ENCODE results near the gene CLEC4E. TPM values are rescaled to one million over a fixed set of nuclear protein-coding genes. Genes with fewer than 3 reads are reported as not detected.
"Not testable (repeated sequence)": the region's sequence is repeated elsewhere in the genome, so short reads cannot be mapped to it uniquely, and the experiment has no call there.

Gene CLEC4E
- total and polyA plus RNA-seq, 2 of the 13 experiments (the other 11 are each of a cell fraction or from before 2014, with no cell fraction given) = not detected

- in situ Hi-C loops (cut with HindIII; ENCODE audit: extremely low pct_ligation_motif_present, low pct_unique_long_range_greater_than_20kb) = loop anchor here (10.0 kb wide), 1 partner anchor 63 kb away; no protein-coding TSS in a partner anchor
- H3K9me3 ChIP-seq (ENCODE audit: low read length) = peaks cover 9% of the 10 kb centered on the region; the same call in 1 of the 2 replicates
- intact Hi-C loops (cut with micrococcal nuclease; ENCODE audit: unreplicated experiment) = no loop called here
Observed at GRCh38 chr12:8541562-8541961, 857 bp upstream of the CLEC4E start.

DNA sequence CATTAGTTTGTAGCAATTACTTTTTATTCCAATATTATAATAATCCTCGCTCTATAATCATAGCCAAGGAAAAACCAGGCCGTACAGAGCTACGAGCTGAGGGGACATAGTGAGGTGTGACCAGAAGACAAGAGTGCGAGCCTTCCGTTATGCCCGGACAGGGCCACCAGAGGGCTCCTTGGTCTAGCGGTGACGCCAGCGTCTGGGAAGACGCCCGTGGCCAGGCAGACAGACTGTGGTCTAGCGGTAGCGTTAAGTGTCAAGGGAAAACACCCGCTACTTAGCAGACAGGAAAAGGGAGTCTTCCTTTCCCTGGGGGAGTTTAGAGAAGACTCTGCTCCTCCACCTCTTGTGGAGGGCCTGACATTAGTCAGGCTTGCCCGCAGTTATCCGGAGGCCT, 2.9 kb downstream of the CLEC4E start:
- H3K9ac ChIP-seq (ENCODE audit: insufficient read depth, low read depth, low read length); intact Hi-C loops (cut with micrococcal nuclease; ENCODE audit: unreplicated experiment); POLR2A ChIA-PET; DNase-seq (ENCODE audit: low spot score); in situ Hi-C loops (cut with HindIII; ENCODE audit: extremely low pct_ligation_motif_present, low pct_unique_long_range_greater_than_20kb); FAIRE-seq; H3K36me3 ChIP-seq (replicated peaks in 1 of 2; ENCODE audit: control insufficient read depth in 1 of 2, insufficient read depth in 2 of 2, low read length in 2 of 2); H4K20me1 ChIP-seq (ENCODE audit: insufficient read depth, low read length); H3K9me3 ChIP-seq (ENCODE audit: low read length); H2AFZ ChIP-seq (ENCODE audit: low read length); H3K4me3 ChIP-seq (replicated peaks in 1 of 3; ENCODE audit: insufficient read depth in 1 of 3, low read depth in 2 of 3, low read length in 3 of 3); H3K79me2 ChIP-seq (ENCODE audit: insufficient read depth, low read length); ATAC-seq; CTCF ChIA-PET (ENCODE audit: low intra/inter-chr PET ratio, low total read pairs); H3K27me3 ChIP-seq (ENCODE audit: control insufficient read depth in 1 of 2, insufficient read depth in 2 of 2, low read length in 2 of 2); H3K4me2 ChIP-seq (ENCODE audit: low read depth, low read length); BruUV-seq (replicated peaks); H3K4me1 ChIP-seq (ENCODE audit: insufficient read depth, low read length); H3K27ac ChIP-seq (ENCODE audit: extremely low read length, insufficient read depth, low read length): not testable (repeated sequence)
- WGBS (ENCODE audit: low lambda C conversion rate) = 13% methylated on average over 11 of the region's 16 CpGs
- 0 out of 2 replicates have a peak, but pooled peaks have one; percentile 5 for TF ChIP-seq STAG1 (CRISPR knock-in tag; IDR thresholded peaks at IDR 0.05)
- TF ChIP-seq, protein P1, sequence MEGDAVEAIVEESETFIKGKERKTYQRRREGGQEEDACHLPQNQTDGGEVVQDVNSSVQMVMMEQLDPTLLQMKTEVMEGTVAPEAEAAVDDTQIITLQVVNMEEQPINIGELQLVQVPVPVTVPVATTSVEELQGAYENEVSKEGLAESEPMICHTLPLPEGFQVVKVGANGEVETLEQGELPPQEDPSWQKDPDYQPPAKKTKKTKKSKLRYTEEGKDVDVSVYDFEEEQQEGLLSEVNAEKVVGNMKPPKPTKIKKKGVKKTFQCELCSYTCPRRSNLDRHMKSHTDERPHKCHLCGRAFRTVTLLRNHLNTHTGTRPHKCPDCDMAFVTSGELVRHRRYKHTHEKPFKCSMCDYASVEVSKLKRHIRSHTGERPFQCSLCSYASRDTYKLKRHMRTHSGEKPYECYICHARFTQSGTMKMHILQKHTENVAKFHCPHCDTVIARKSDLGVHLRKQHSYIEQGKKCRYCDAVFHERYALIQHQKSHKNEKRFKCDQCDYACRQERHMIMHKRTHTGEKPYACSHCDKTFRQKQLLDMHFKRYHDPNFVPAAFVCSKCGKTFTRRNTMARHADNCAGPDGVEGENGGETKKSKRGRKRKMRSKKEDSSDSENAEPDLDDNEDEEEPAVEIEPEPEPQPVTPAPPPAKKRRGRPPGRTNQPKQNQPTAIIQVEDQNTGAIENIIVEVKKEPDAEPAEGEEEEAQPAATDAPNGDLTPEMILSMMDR (CRISPR knock-in tag; IDR thresholded peaks at IDR 0.05) = peak; percentile 33
- TF ChIP-seq ZBTB33 (CRISPR knock-in tag; IDR thresholded peaks at IDR 0.05) = peak; percentile 58; the same call in 1 of the 2 replicates

More at GRCh38 chr12:8541562-8541961, 857 bp upstream of the CLEC4E start:
- Histone ChIP-seq H3K4me2 (ENCODE audit: low read depth, low read length) (no peak overlapping the region), H4K20me1 (ENCODE audit: insufficient read depth, low read length) (no peaks in the 10 kb centered on the region), H3K36me3 (replicated peaks in 1 of 2; ENCODE audit: control insufficient read depth in 1 of 2, insufficient read depth in 2 of 2, low read length in 2 of 2) (no peaks in the 10 kb centered on the region), H3K9ac (ENCODE audit: insufficient read depth, low read depth, low read length) (no peak overlapping the region), H3K4me1 (ENCODE audit: insufficient read depth, low read length) (no peaks in the 10 kb centered on the region), H3K27me3 (ENCODE audit: control insufficient read depth in 1 of 2, insufficient read depth in 2 of 2, low read length in 2 of 2) (0 out of 5 replicates have a peak, but pooled peaks cover 0 to 3% of the 10 kb centered on the region in 2 experiments), H2AFZ (ENCODE audit: low read length) (no peak overlapping the region), H3K4me3 (replicated peaks in 1 of 3; ENCODE audit: insufficient read depth in 1 of 3, low read depth in 2 of 3, low read length in 3 of 3) (no peak overlapping the region), H3K79me2 (ENCODE audit: insufficient read depth, low read length) (no peaks in the 10 kb centered on the region), H3K27ac (ENCODE audit: extremely low read length, insufficient read depth, low read length) (no peak overlapping the region)
- TF ChIP-seq ONECUT2 (CRISPR knock-in tag; IDR thresholded peaks at IDR 0.05) (no peak), KLF15 (CRISPR knock-in tag; IDR thresholded peaks at IDR 0.05; ENCODE audit: borderline replicate concordance) (no peak), ZNF253 (CRISPR knock-in tag; IDR thresholded peaks at IDR 0.05; ENCODE audit: borderline replicate concordance) (no peak), HMGXB4 (CRISPR knock-in tag; IDR thresholded peaks at IDR 0.05; ENCODE audit: borderline replicate concordance in 1 of 2, low read depth in 1 of 2) (no peak)
- FAIRE-seq (no peak), ATAC-seq (no peak), DNase-seq (ENCODE audit: low spot score) (no peak)
- WGBS (ENCODE audit: low lambda C conversion rate) = 14% methylated on average over 10 of the region's 10 CpGs
- no TSS peak for BruUV-seq (replicated peaks)
- ChIA-PET CTCF (ENCODE audit: low intra/inter-chr PET ratio, low total read pairs) (no interaction called here), POLR2A (no interaction called here)
